HG03439 (cell line): Measurements from ENCODE around the gene TRIM54.

Experiments
- ATAC-seq: cut with Tn5 transposase; IDR thresholded peaks from one replicate; pipeline ENCODE4 v1.9.1; 2021; ENCODE audit warnings: mild to moderate bottlenecking, moderate library complexity; ENCODE audit not compliant: unreplicated experiment

Gene TRIM54

GRCh38 chr2:27281855-27282559, at the start of gene TRIM54:
TSS of gene TRIM54 (plus strand) at chr2:27282429. CDS start at chr2:27282732, 303 bp downstream.
- ATAC-seq = no peak

DNA sequence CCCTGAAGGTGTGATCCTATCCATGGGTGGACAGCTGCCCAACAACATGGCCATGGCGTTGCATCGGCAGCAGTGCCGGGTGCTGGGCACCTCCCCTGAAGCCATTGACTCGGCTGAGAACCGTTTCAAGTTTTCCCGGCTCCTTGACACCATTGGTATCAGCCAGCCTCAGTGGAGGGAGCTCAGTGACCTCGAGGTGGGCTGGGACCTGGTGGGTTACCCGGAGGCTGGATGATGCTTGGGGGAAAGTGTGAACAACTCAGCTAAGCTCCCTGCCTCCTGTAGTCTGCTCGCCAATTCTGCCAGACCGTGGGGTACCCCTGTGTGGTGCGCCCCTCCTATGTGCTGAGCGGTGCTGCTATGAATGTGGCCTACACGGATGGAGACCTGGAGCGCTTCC, 48.9 kb upstream of the TRIM54 start:
- ATAC-seq = no peak

DNA sequence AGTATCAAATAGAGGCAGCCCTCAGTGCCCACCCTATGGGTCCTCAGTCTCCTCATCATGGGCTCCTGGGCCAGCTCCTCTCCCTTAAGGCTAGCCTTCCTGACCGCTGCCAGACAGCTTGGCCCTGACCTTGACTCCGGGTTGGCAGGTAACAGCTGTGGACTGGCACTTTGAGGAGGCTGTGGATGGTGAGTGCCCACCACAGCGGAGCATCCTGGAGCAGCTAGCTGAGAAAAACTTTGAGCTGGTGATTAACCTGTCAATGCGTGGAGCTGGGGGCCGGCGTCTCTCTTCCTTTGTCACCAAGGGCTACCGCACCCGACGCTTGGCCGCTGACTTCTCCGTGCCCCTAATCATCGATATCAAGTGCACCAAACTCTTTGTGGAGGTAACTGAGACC, 46.1 kb upstream of the TRIM54 start:
- ATAC-seq = no peak

DNA sequence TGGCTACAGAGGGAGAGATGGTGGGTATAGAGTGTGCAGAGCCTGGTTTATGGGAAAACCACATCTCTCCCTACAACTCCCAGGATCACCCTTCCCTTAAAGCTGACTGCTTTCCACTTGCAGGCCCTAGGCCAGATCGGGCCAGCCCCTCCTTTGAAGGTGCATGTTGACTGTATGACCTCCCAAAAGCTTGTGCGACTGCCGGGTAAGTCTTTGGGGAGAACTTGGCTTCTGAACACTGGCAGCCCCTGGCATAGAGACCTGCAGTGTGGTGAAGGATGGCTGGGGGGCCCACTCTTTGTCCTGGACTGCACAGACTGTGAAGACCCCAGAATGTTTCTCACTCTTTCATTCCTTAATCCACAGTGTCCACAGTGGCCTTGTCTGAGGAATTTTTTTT, 45.6 kb upstream of the TRIM54 start:
- ATAC-seq = no peak

- ATAC-seq = no peak
Observed at GRCh38 chr2:27237341-27237945, 44.8 kb upstream of the TRIM54 start.

GRCh38 chr2:27238976-27239375, 43.3 kb upstream of the TRIM54 start:
- no peak for ATAC-seq

- no peak for ATAC-seq
Observed at GRCh38 chr2:27240406-27240805, 41.8 kb upstream of the TRIM54 start.

DNA sequence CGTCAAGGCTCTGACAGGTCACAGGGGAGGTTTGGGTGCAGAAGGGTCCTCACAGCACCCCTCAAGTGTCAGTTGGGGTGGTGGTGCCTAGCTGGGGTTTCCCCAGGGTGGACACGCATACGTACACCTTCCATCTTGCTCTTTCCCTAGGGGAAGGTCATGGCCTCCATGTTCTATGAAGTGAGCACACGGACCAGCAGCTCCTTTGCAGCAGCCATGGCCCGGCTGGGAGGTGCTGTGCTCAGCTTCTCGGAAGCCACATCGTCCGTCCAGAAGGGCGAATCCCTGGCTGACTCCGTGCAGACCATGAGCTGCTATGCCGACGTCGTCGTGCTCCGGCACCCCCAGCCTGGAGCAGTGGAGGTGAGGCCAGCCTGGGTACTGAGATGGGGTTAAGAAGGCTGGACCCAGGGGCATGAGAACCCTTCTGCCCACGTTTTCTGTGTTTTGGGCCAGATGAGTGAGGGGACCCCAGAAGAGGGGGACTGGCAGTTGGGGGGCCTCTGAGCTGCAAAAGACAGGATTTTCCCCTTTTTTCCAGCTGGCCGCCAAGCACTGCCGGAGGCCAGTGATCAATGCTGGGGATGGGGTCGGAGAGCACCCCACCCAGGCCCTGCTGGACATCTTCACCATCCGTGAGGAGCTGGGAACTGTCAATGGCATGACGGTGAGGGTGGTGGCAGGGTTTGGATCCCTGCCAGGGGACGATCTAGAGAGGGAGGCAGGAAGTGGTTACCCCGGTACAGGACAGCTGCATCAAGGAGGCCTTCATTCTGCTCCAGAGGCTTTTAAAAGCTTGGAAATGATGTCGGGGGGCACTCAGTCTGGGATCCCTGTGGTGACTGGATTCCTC, 40.2 kb upstream of the TRIM54 start:
- no peak for ATAC-seq

- ATAC-seq = no peak
Observed at GRCh38 chr2:27242614-27242951, 39.6 kb upstream of the TRIM54 start.

GRCh38 chr2:27243391-27244130, 38.7 kb upstream of the TRIM54 start:
- no peak for ATAC-seq

- no peak for ATAC-seq
Observed at GRCh38 chr2:27245116-27245515, 37.1 kb upstream of the TRIM54 start.

- no peak for ATAC-seq
Observed at GRCh38 chr2:27245626-27246025, 36.6 kb upstream of the TRIM54 start.

- ATAC-seq = no peak
Observed at GRCh38 chr2:27247893-27248292, 34.3 kb upstream of the TRIM54 start.

- no peak for ATAC-seq
Observed at GRCh38 chr2:27249159-27249890, 32.9 kb upstream of the TRIM54 start.

- ATAC-seq = no peak
Observed at GRCh38 chr2:27249891-27250651, 32.2 kb upstream of the TRIM54 start.

GRCh38 chr2:27250652-27251379, 31.4 kb upstream of the TRIM54 start:
- ATAC-seq = no peak

GRCh38 chr2:27251766-27252165, 30.5 kb upstream of the TRIM54 start:
- ATAC-seq = no peak

DNA sequence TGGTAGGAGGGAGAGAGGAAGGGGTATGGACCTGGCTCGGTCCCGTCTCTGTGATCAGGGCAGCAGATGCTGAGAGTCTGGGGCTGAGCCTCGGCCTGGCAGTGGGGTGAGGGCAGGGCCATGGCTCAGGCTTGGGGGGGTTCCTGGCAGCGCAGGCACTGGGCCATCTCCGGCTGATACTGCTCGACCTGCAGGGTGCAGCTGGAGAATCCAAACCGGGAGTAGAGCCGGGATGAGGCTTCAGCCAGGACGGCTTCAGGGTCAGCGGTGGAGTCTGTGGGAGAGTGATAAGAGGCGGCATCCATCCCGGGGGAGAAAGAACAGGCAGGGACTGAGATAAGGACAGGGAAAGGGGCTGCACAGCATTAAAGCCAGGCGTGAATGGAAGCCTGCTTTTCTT, 27.0 kb upstream of the TRIM54 start:
- ATAC-seq = no peak

DNA sequence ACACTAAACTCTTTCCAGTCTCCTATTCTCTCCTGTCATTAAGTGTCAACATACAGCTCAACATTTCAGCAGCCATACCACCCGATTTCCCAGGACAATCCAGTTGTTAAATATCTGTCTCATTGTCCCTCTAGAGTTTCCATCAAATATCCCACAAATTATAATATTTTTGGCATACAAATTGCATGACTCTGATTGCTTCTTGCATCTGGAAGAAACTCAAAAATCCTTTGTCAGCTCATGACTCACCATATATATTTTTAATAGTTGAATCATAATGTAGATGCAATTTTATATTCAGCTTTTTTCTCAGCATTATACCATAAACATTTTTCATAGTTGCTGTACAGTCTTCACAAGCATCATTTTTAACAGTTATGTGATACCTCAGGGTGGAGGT, 26.6 kb upstream of the TRIM54 start:
- ATAC-seq = no peak
